Activated CD4-positive, alpha-beta memory T cell treated with anti-CD3 and anti-CD28 coated beads for 36 hours (primary cell): ENCODE results near the gene FDXR. TPM values are rescaled to one million over a fixed set of nuclear protein-coding genes. Genes with fewer than 3 reads are reported as not detected.

ENCODE experiments used
- CTCF ChIA-PET: fragments of 350-600 bp; sonication (Branson Sonifier 250); formaldehyde crosslinking; loops from one replicate; lab custom pipeline; 2021; ENCODE audit warnings: antibody characterized with exemption, inconsistent platforms; lab: Charles Lee
- POLR2A ChIA-PET: fragments of 350-600 bp; sonication (Branson Sonifier 250); formaldehyde crosslinking; loops from one replicate; lab custom pipeline; 2021; ENCODE audit warnings: antibody characterized with exemption; lab: Charles Lee
- DNase-seq: peaks from one replicate; pipeline ENCODE4 v3.0.0-alpha.2; 2020
- H3K27ac Mint-ChIP-seq: one replicate; pipeline ENCODE4 v1.8.0; 2021; ENCODE audit warnings: mixed read lengths
- H3K27me3 Mint-ChIP-seq: one replicate; pipeline ENCODE4 v1.8.0; 2021; ENCODE audit warnings: mixed read lengths
- H3K36me3 Mint-ChIP-seq: one replicate; pipeline ENCODE4 v1.8.0; 2021; ENCODE audit warnings: mixed read lengths
- H3K4me1 Mint-ChIP-seq: one replicate; pipeline ENCODE4 v1.8.0; 2021; ENCODE audit warnings: low read depth, mixed read lengths
- H3K4me3 Mint-ChIP-seq: one replicate; pipeline ENCODE4 v1.8.0; 2021; ENCODE audit warnings: mild to moderate bottlenecking, mixed read lengths
- H3K9me3 Mint-ChIP-seq: one replicate; pipeline ENCODE4 v1.8.0; 2021; ENCODE audit warnings: mixed read lengths
- intact Hi-C: fragments of 100-400 bp; cut with micrococcal nuclease; formaldehyde crosslinking; loops from one replicate; pipeline ENCODE4 v1.15.1; 2023
- total RNA-seq, 2 experiments: library from RNA; stranded (reverse); gene quantifications; one replicate each; pipeline ENCODE4 v1.2.3, GENCODE V29; 2021

The FDXR gene
- total RNA-seq, 2 experiments from 2014 or later = 18.1 to 18.4 TPM

DNA sequence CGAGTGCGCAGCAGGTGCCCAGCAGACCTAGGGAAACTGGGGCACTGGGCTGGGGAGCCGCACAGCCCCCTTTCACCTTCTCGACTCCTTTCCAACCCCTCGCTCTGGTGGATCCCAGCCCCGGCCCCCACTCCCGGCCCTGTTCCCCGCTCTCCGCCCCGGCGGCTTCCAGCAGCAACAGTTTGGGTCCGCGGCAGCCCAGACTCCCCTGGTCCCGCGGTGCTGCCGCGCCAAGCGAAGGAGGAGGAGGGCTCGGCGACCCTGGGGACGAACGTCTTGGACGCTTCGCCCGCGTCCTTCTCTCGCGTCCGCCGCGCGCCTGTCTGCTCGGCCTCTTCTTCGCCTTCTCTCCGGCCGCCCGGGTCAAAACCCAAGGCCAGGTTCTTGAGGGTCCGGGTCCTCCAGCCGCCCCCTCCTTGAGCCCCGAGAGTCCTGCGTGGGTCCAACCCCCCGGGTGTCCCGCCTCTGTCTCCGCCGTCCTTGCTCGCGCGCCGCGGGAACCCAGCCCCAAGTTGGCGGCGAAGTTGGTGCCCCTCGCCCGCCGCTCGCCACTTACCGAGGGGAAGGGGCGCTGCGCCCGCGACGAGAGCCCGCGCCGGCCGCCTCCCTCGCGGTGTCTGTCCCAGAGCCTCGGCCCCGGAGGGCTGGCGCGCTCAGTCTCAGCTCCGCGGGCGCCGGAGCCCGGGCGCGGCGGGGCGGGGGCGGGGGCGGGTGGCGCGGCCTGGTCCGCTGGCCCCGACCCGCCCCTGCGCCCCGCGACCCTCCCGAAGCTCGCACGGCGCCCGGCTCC lies 11.7 kb downstream of the FDXR start:
- no peak for DNase-seq
- ChIA-PET CTCF (interaction anchor here (0.8 to 11.9 kb wide), 22 partner anchors 8 to 294 kb away, joined by 3 to 123 read pairs (median 10); partner anchors contain the start of genes FDXR and RAB37), POLR2A (interaction anchor here (2.5 kb wide), 1 partner anchor 12 kb away, joined by 12 read pairs; the partner anchor contains the start of gene FDXR)
- no peak overlapping the region for H3K27ac Mint-ChIP-seq
- H3K4me3 Mint-ChIP-seq = peak overlapping the region; percentile 16
- H3K9me3 Mint-ChIP-seq = no peaks in the 10 kb centered on the region
- H3K36me3 Mint-ChIP-seq = no peaks in the 10 kb centered on the region
- H3K4me1 Mint-ChIP-seq = peaks cover 16% of the 10 kb centered on the region
- intact Hi-C loops = loop anchor here (5.0 kb wide), 1 partner anchor 119 kb away; no protein-coding TSS in a partner anchor
- peaks cover 38% of the 10 kb centered on the region for H3K27me3 Mint-ChIP-seq

DNA sequence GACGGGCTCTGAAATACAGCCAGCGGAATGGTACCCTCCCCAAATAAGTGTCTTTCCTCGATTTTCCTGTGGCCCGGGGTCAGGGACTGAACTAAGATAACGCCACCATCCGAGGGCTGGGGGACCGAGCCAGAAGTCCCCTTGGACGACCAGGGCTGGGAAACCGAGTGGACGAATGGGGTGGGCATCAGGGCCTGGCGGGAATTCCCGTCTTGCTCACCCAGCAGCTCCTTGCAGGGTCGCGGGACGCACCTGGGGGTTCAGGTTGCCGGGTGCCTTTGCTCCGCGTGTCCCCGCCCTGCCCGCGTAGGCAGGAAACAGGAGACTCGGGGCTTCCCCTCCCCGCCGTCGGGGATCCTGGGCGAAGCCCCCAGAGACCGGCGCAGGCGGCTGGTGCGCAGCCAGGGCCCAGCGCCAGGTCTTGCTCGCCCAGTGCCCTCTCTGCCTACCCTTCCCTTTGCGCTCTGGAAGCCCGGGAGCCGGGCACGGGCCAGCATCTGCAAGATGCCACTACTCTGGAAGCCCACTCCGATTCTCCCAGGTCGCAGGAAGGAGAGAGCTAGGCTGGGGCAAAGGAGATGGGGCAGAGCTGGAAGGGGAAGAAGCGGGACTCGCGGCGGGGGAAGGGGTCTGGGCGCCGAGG lies 12.4 kb downstream of the FDXR start:
- POLR2A ChIA-PET = no interaction called here
- Mint-ChIP-seq H3K36me3 (no peaks in the 10 kb centered on the region), H3K4me3 (peak overlapping the region; percentile 50), H3K9me3 (no peaks in the 10 kb centered on the region), H3K4me1 (peaks cover 16% of the 10 kb centered on the region), H3K27ac (no peak overlapping the region), H3K27me3 (peaks cover 45% of the 10 kb centered on the region)
- DNase-seq = no peak
- intact Hi-C loops = loop anchor here (5.0 kb wide), 1 partner anchor 118 kb away; no protein-coding TSS in a partner anchor
- CTCF ChIA-PET = interaction anchor here (0.7 to 11.9 kb wide), 15 partner anchors 9 to 1400 kb away, joined by 3 to 123 read pairs (median 8); partner anchors contain the start of genes FDXR and RAB37

DNA sequence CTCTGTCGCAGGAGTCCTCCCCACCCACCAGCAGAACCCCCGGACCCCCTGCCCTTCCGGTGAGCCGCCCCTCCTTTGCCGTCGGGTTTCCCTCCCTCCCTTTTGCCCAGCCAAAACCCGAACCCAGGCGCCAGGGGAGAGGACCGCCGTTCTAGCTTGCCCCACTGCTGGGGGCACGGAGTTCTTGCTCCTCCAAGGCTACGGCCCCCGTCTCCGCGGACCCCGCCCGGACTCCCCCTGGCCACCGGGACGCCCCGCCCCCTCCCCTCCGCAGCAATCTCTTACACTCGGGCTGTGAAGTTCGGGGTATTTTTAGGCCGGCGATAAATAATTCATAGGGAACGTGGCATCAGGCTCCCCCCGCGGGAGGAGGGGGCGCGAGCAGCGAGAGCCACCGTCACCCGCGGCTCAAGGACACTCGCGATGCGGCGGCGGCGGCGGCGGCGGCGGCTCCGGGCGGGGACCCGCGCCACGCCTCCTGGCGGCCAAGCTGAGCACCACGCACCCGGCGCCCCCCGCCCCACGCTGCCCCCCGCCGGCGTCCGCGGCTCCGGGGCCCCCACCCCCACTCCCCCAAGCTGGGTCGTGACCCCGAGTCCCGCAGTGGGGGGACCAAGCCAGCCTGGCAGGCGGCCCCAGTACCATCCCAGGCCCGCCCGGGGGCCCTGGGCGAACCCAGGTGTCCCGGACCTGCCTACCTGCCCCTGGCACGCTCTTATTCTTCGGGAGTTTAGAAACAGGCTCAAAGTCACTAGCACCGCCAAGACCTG lies 13.2 kb downstream of the FDXR start, which contains the start of gene GRIN2C:
Gene GRIN2C (minus strand): TSS at position 427 of the 770 bp plus-strand sequence. CDS start 4,793 bp downstream, outside the sequence.
- peak; percentile 38 for DNase-seq
- peaks cover 50% of the 10 kb centered on the region for H3K27me3 Mint-ChIP-seq
- peaks cover 11% of the 10 kb centered on the region for H3K4me1 Mint-ChIP-seq
- no peaks in the 10 kb centered on the region for H3K36me3 Mint-ChIP-seq
- ChIA-PET CTCF (interaction anchor here (0.7 to 11.9 kb wide), 13 partner anchors 9 to 1399 kb away, joined by 3 to 123 read pairs (median 5); partner anchors contain the start of genes FDXR and USH1G), POLR2A (interaction anchor here (1.3 kb wide), 1 partner anchor 109 kb away, joined by 4 read pairs; no protein-coding TSS in a partner anchor)
- intact Hi-C loops = loop anchor here (5.0 kb wide), 1 partner anchor 117 kb away; no protein-coding TSS in a partner anchor
- H3K9me3 Mint-ChIP-seq = no peaks in the 10 kb centered on the region
- peak within 1 kb of the TSS; percentile 50 for H3K4me3 Mint-ChIP-seq
- no peak within 1 kb of the TSS for H3K27ac Mint-ChIP-seq

GRCh38 chr17:74858672-74859458 lies 13.9 kb downstream of the FDXR start:
- peaks cover 11% of the 10 kb centered on the region for H3K4me1 Mint-ChIP-seq
- POLR2A ChIA-PET = interaction anchor here (1.3 kb wide), 1 partner anchor 109 kb away, joined by 4 read pairs; no protein-coding TSS in a partner anchor

GRCh38 chr17:74857191-74857590 lies 15.6 kb downstream of the FDXR start:
- no peak for DNase-seq
- POLR2A ChIA-PET = no interaction called here

More at GRCh38 chr17:74858672-74859458, 13.9 kb downstream of the FDXR start:
- intact Hi-C loops = no loop called here
- CTCF ChIA-PET = interaction anchor here (0.8 to 11.9 kb wide), 11 partner anchors 8 to 202 kb away, joined by 3 to 123 read pairs (median 5); partner anchors contain the start of genes RAB37 and USH1G
- Mint-ChIP-seq H3K9me3 (no peaks in the 10 kb centered on the region), H3K27me3 (peaks cover 52% of the 10 kb centered on the region), H3K4me3 (peak overlapping the region; percentile 32), H3K27ac (no peak overlapping the region), H3K36me3 (no peaks in the 10 kb centered on the region)
- DNase-seq = no peak

GRCh38 chr17:74856112-74856511 lies 16.7 kb downstream of the FDXR start:
- Mint-ChIP-seq H3K27me3 (peaks cover 54% of the 10 kb centered on the region), H3K4me3 (no peak overlapping the region), H3K9me3 (no peaks in the 10 kb centered on the region), H3K4me1 (peaks cover 19% of the 10 kb centered on the region), H3K36me3 (no peaks in the 10 kb centered on the region), H3K27ac (no peak overlapping the region)
- ChIA-PET CTCF (interaction anchor here (0.9 to 11.9 kb wide), 4 partner anchors 8 to 110 kb away, joined by 3 to 123 read pairs (median 37); no protein-coding TSS in a partner anchor), POLR2A (interaction anchor here (0.7 to 1.4 kb wide), 2 partner anchors 17 to 477 kb away, joined by 3 to 5 read pairs; partner anchors contain the start of gene FDXR)
- no peak for DNase-seq
- intact Hi-C loops = no loop called here

More at GRCh38 chr17:74857191-74857590, 15.6 kb downstream of the FDXR start:
- Mint-ChIP-seq H3K4me1 (peaks cover 19% of the 10 kb centered on the region), H3K36me3 (no peaks in the 10 kb centered on the region), H3K9me3 (no peaks in the 10 kb centered on the region), H3K27me3 (peaks cover 59% of the 10 kb centered on the region), H3K4me3 (no peak overlapping the region), H3K27ac (no peak overlapping the region)
- intact Hi-C loops = no loop called here
- CTCF ChIA-PET = interaction anchor here (0.7 to 11.9 kb wide), 6 partner anchors 14 to 200 kb away, joined by 3 to 123 read pairs (median 18); partner anchors contain the start of gene RAB37

DNA sequence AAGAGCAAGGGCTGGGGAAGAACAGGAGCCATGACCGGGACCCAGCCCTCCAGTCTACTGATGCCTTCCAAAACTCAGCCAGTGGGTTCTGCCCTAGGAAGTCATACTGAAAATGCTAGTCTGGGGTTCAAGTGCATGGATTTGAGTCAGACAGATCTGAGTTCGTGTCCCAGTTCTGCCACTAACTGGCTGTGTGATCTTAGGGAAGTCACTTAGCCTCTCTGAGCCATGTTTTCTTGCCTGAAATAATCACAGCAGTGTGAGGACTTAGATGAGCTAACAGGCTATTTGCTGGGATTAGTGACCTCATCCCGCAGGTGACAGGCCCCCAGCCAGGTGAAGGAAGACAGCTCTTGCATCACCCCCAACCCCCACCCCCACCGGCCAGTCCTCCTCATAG lies 17.5 kb downstream of the FDXR start:
- H3K27me3 Mint-ChIP-seq = peaks cover 56% of the 10 kb centered on the region
- no peak overlapping the region for H3K4me3 Mint-ChIP-seq
- no peak for DNase-seq
- peaks cover 15% of the 10 kb centered on the region for H3K4me1 Mint-ChIP-seq
- no peaks in the 10 kb centered on the region for H3K36me3 Mint-ChIP-seq
- POLR2A ChIA-PET = interaction anchor here (1.4 kb wide), 1 partner anchor 18 kb away, joined by 5 read pairs; the partner anchor contains the start of gene FDXR
- intact Hi-C loops = no loop called here
- no peak overlapping the region for H3K27ac Mint-ChIP-seq
- CTCF ChIA-PET = interaction anchor here (0.9 to 11.9 kb wide), 4 partner anchors 9 to 110 kb away, joined by 3 to 123 read pairs (median 37); no protein-coding TSS in a partner anchor
- no peaks in the 10 kb centered on the region for H3K9me3 Mint-ChIP-seq

GRCh38 chr17:74854792-74855191 lies 18.0 kb downstream of the FDXR start:
- no peak overlapping the region for H3K4me3 Mint-ChIP-seq

DNA sequence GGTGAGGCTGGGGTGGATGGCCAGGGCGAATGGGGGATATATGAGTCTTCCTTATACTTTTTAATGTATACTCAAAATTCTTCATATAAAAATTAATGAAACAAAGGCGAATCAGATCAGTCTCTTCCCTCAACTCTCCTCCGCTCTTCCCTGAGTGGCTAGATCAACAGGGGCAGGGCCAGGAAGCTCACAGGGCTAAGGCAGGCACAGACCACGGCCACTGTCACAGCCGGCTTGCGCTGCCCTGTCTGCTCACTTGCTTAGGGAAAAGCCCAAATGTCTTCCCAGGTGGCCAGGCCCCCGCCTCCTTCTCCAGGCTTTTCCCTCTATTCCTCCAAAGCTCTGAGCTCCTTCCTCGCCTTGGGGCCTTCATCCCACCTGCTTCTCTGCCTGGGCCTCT lies 19.1 kb downstream of the FDXR start:
- no peaks in the 10 kb centered on the region for H3K9me3 Mint-ChIP-seq

More at GRCh38 chr17:74854792-74855191, 18.0 kb downstream of the FDXR start:
- Mint-ChIP-seq H3K27ac (no peak overlapping the region), H3K9me3 (no peaks in the 10 kb centered on the region), H3K36me3 (no peaks in the 10 kb centered on the region), H3K4me1 (peaks cover 12% of the 10 kb centered on the region), H3K27me3 (peaks cover 53% of the 10 kb centered on the region)
- no peak for DNase-seq
- ChIA-PET CTCF (interaction anchor here (1.2 to 11.9 kb wide), 4 partner anchors 9 to 109 kb away, joined by 3 to 123 read pairs (median 37); no protein-coding TSS in a partner anchor), POLR2A (no interaction called here)
- intact Hi-C loops = no loop called here

GRCh38 chr17:74853048-74853397 lies 19.8 kb downstream of the FDXR start:
- Mint-ChIP-seq H3K27me3 (peaks cover 44% of the 10 kb centered on the region), H3K27ac (no peak overlapping the region)
- POLR2A ChIA-PET = interaction anchor here (1.0 to 1.3 kb wide), 2 partner anchors 11 to 20 kb away, joined by 3 to 5 read pairs; partner anchors contain the start of gene FDXR

More for the DNA sequence above, 19.1 kb downstream of the FDXR start:
- Mint-ChIP-seq H3K4me3 (no peak overlapping the region), H3K27me3 (peaks cover 47% of the 10 kb centered on the region), H3K4me1 (peaks cover 8% of the 10 kb centered on the region), H3K36me3 (no peaks in the 10 kb centered on the region), H3K27ac (no peak overlapping the region)
- ChIA-PET POLR2A (no interaction called here), CTCF (interaction anchor here (1.2 to 6.4 kb wide), 2 partner anchors 10 to 62 kb away, joined by 3 to 48 read pairs; no protein-coding TSS in a partner anchor)
- intact Hi-C loops = no loop called here
- DNase-seq = no peak

More at GRCh38 chr17:74853048-74853397, 19.8 kb downstream of the FDXR start:
- no peaks in the 10 kb centered on the region for H3K36me3 Mint-ChIP-seq
- no peak for DNase-seq
- peaks cover 8% of the 10 kb centered on the region for H3K4me1 Mint-ChIP-seq
- H3K9me3 Mint-ChIP-seq = no peaks in the 10 kb centered on the region
- intact Hi-C loops = no loop called here
- CTCF ChIA-PET = interaction anchor here (0.7 to 6.4 kb wide), 6 partner anchors 11 to 109 kb away, joined by 3 to 48 read pairs (median 3); no protein-coding TSS in a partner anchor
- H3K4me3 Mint-ChIP-seq = peak overlapping the region; percentile 67
